Adipose tissue (tissue), 3 donors: ENCODE measurements around the gene KCMF1. TPM values are rescaled to one million over a fixed set of nuclear protein-coding genes. Genes with fewer than 3 reads are reported as not detected.

Experiments
- H3K27ac ChIP-seq: one replicate; pipeline ENCODE4 v1.5.1; 2013; ENCODE audit warnings: low read depth, low read length
- WGBS, 3 donors: extraction: QIAGEN DNeasy Blood & Tissue Kit; methylation state at CpG; one replicate each; pipeline ENCODE4 v1.1.7; 2013; 5-methylcytosine and 5-hydroxymethylcytosine counted together
- polyA plus RNA-seq, 3 donors: library from polyadenylated mRNA; stranded (reverse); fragments of 200-250 nt; gene quantifications; one replicate each; pipeline ENCODE4 v1.2.3, GENCODE V29; 2013
- donor health status: healthy with polysubstance abuse.
- donor health status: Bipolar disorder and iron deficiency.
- donor health status: healthy.

The KCMF1 gene
- polyA plus RNA-seq, 3 donors: 27.6 to 69.2 (median 47.8) TPM

- WGBS, 3 donors: 73 to 96% (median 81%) methylated on average over 1 of the region's 1 CpG
- H3K27ac ChIP-seq: no peak overlapping the region
Measured at GRCh38 chr2:85104228-85104627, 133.3 kb downstream of the KCMF1 start.

GRCh38 chr2:85106489-85107180, 135.7 kb downstream of the KCMF1 start:
- H3K27ac ChIP-seq: no peak overlapping the region
- WGBS, 3 donors: 57 to 70% (median 65%) methylated on average over 8 of the region's 8 CpGs

Other genes starting within 250 kb of the KCMF1 start
- 1 to 10 TPM in 2 of 3 donors, under 1 TPM in 1; 0.78 to 2.8 (median 1.1) TPM for gene TRABD2A, start 90.1 kb upstream of the KCMF1 start, polyA plus RNA-seq
- gene TMSB10, start 65.5 kb upstream of the KCMF1 start, polyA plus RNA-seq: 1,000 to 10,000 TPM in 2 of 3 donors, 100 to 1,000 TPM in 1; 430 to 3,614 (median 1,501) TPM
- gene TCF7L1, start 162.2 kb downstream of the KCMF1 start, polyA plus RNA-seq: 10 to 100 TPM in 2 of 3 donors, 1 to 10 TPM in 1; 2.4 to 22.3 (median 16.5) TPM